Endothelial cell of umbilical vein (primary cell): ENCODE results near the gene NBPF4. TPM values are rescaled to one million over a fixed set of nuclear protein-coding genes. Genes with fewer than 3 reads are reported as not detected.

Experiments
- BruUV-seq: library from RNA; stranded (reverse); fragments of 400-500 nt; replicated peaks from 2 replicates; lab custom pipeline; 2021; lab: Mats Ljungman, UMichigan
- CTCF ChIA-PET: fragments of 300-600, 350-600 bp; sonication (Branson Sonifier 250); formaldehyde crosslinking; loops from one replicate; lab custom pipeline; 2021; ENCODE audit warnings: antibody characterized with exemption, inconsistent platforms; lab: Charles Lee
- POLR2A ChIA-PET: fragments of 300-600, 350-600 bp; sonication (Branson Sonifier 250); formaldehyde crosslinking; loops from one replicate; lab custom pipeline; 2021; ENCODE audit warnings: antibody characterized with exemption, inconsistent platforms; lab: Charles Lee
- DNase-seq: peaks from one replicate; pipeline ENCODE4 v3.0.0-alpha.2; 2011; ENCODE audit warnings: low read depth, low spot score
- FAIRE-seq: peaks from 2 replicates; lab custom pipeline; 2011; peaks lifted over from hg19 to GRCh38; lab: Jason Lieb, UNC
- H2AFZ ChIP-seq: 2 replicates; pipeline ENCODE4 v1.6.0; 2012; ENCODE audit warnings: low read depth, low read length, control low read depth, inconsistent platforms
- H3K27ac ChIP-seq: 2 replicates; pipeline ENCODE4 v1.5.1; 2011; ENCODE audit warnings: low read depth, mild to moderate bottlenecking, control low read depth, low read length, moderate library complexity; ENCODE audit not compliant: insufficient read depth
- H3K27me3 ChIP-seq, 2 experiments: 2 replicates each; pipeline versions ENCODE4 v1.6.0 to v1.6.1; 2011; ENCODE audit warnings: low read length in 2 of 2, mixed read lengths in 1 of 2; ENCODE audit not compliant: control insufficient read depth in 2 of 2, insufficient read depth in 2 of 2
- H3K36me3 ChIP-seq, 2 experiments: 2 replicates in 1 of 2; 3 replicates in 1 of 2; pipeline ENCODE4 v1.5.1; 2011; ENCODE audit warnings: low read length in 2 of 2, mild to moderate bottlenecking in 1 of 2, moderate library complexity in 1 of 2; ENCODE audit not compliant: control insufficient read depth in 2 of 2, insufficient read depth in 2 of 2; ENCODE audit errors: extremely low read depth in 1 of 2
- H3K4me1 ChIP-seq: 3 replicates; pipeline ENCODE4 v1.5.1; 2011; ENCODE audit warnings: mild to moderate bottlenecking, low read length; ENCODE audit not compliant: control insufficient read depth, insufficient read depth; ENCODE audit errors: extremely low read depth
- H3K4me2 ChIP-seq: 2 replicates; pipeline ENCODE4 v1.6.1; 2011; ENCODE audit warnings: low read length, control low read depth, mixed read lengths; ENCODE audit not compliant: insufficient read depth
- H3K4me3 ChIP-seq, 3 experiments: fragments of 200-600 bp in 1 of 3; sonication (generic), shearing (Covaris generic) in 1 of 3; replicated peaks in 1 of 3; 2 replicates each; pipeline ENCODE4 v1.5.1; 2011 to 2016; ENCODE audit warnings: control low read depth in 3 of 3, low read length in 3 of 3, mild to moderate bottlenecking in 2 of 3, inconsistent platforms in 1 of 3, low read depth in 1 of 3, moderate library complexity in 1 of 3; ENCODE audit not compliant: insufficient read depth in 1 of 3
- H3K79me2 ChIP-seq: 2 replicates; pipeline ENCODE4 v1.6.0; 2012; ENCODE audit warnings: low read length, inconsistent platforms; ENCODE audit not compliant: control insufficient read depth, insufficient read depth
- H3K9ac ChIP-seq: replicated peaks from 2 replicates; pipeline ENCODE3; 2011; ENCODE audit warnings: low read length, control low read depth; ENCODE audit not compliant: insufficient read depth; ENCODE audit errors: extremely low read depth
- H3K9me1 ChIP-seq: replicated peaks from 3 replicates; pipeline ENCODE4 v1.6.0; 2011; ENCODE audit warnings: mild to moderate bottlenecking, low read length; ENCODE audit not compliant: control insufficient read depth, insufficient read depth; ENCODE audit errors: extremely low read depth
- H3K9me3 ChIP-seq: replicated peaks from 2 replicates; pipeline ENCODE4 v1.5.1; 2012; ENCODE audit warnings: low read length, inconsistent platforms; ENCODE audit not compliant: control insufficient read depth, insufficient read depth
- H4K20me1 ChIP-seq: replicated peaks from 2 replicates; pipeline ENCODE3; 2011; ENCODE audit warnings: mild to moderate bottlenecking, low read length; ENCODE audit not compliant: control insufficient read depth, insufficient read depth; ENCODE audit errors: extremely low read depth
- EZH2 ChIP-seq: IDR thresholded peaks from 2 replicates; pipeline ENCODE4 v1.6.1; 2012; ENCODE audit warnings: borderline replicate concordance, low read depth, mild to moderate bottlenecking, moderate library complexity, low read length, inconsistent platforms; ENCODE audit not compliant: severe bottlenecking
- FOS ChIP-seq: IDR thresholded peaks from 2 replicates; pipeline ENCODE4 v1.6.1; 2011; ENCODE audit warnings: mild to moderate bottlenecking, low read length, moderate library complexity, borderline replicate concordance; ENCODE audit not compliant: insufficient read depth
- GATA2 ChIP-seq: IDR thresholded peaks from 2 replicates; pipeline ENCODE4 v1.7.0; 2011; ENCODE audit warnings: low read depth, mild to moderate bottlenecking, moderate library complexity, mixed read lengths, low read length; ENCODE audit not compliant: insufficient read length, insufficient read depth
- JUN ChIP-seq: IDR thresholded peaks from 2 replicates; pipeline ENCODE4 v1.6.1; 2011; ENCODE audit warnings: borderline replicate concordance, low read depth; ENCODE audit not compliant: insufficient read length, insufficient read depth
- MYC ChIP-seq: IDR thresholded peaks from one replicate; pipeline ENCODE4 v1.6.1; 2011; ENCODE audit warnings: mild to moderate bottlenecking, low read depth, low read length
- POLR2A ChIP-seq: IDR thresholded peaks from 2 replicates; pipeline ENCODE4 v1.6.1; 2012; ENCODE audit warnings: low read depth, mild to moderate bottlenecking, control low read depth, low read length
- POLR2AphosphoS5 ChIP-seq: IDR thresholded peaks from 2 replicates; pipeline ENCODE4 v1.6.1; 2012; ENCODE audit warnings: low read depth, mild to moderate bottlenecking, control low read depth, low read length, moderate library complexity; ENCODE audit not compliant: insufficient read depth
- dilution Hi-C: fragments of 300-500 bp; cut with MboI; formaldehyde crosslinking; loops from one replicate; pipeline ENCODE4 v1.15.0; 2019; ENCODE audit warnings: low sequenced_read_pairs; ENCODE audit not compliant: extremely low pct_ligation_motif_present
- intact Hi-C: fragments of 100-400 bp; cut with micrococcal nuclease; formaldehyde crosslinking; loops from one replicate; pipeline ENCODE4 v1.10.0; 2022
- polyA plus RNA-seq, 4 experiments: library from polyadenylated mRNA; depleted of rRNA in 3 of 4; stranded (reverse) in 3 of 4; unstranded in 1 of 4; fragments of >200 nt; gene quantifications; 2 replicates each; pipeline versions ENCODE4 v1.2.1 to v1.2.3, GENCODE V29; 2011 to 2012; ENCODE audit warnings: missing spikeins in 1 of 4
- total RNA-seq: library from RNA; stranded (reverse); gene quantifications from 2 replicates; pipeline ENCODE4 v1.2.3, GENCODE V29; 2021
- TF ChIP-seq, protein P1 (sequence below), 2 donors: IDR thresholded peaks; 1 replicate in 1 of 2; 2 replicates in 1 of 2; pipeline ENCODE4 v1.5.1; 2011; ENCODE audit warnings: low read length in 2 of 2, mild to moderate bottlenecking in 2 of 2, moderate library complexity in 2 of 2, control low read depth in 1 of 2, inconsistent platforms in 1 of 2, low read depth in 1 of 2; ENCODE audit not compliant: insufficient read depth in 1 of 2; ENCODE audit errors: extremely low read depth in 1 of 2
- TF ChIP-seq, protein P2 (sequence below): IDR thresholded peaks from 2 replicates; pipeline ENCODE4 v1.6.1; 2011; ENCODE audit not compliant: insufficient read depth, insufficient read length

NBPF4 gene
- total and polyA plus RNA-seq, 2 donors (not counting 3 experiments of a cell fraction or from before 2014, with no cell fraction given) = not detected

DNA sequence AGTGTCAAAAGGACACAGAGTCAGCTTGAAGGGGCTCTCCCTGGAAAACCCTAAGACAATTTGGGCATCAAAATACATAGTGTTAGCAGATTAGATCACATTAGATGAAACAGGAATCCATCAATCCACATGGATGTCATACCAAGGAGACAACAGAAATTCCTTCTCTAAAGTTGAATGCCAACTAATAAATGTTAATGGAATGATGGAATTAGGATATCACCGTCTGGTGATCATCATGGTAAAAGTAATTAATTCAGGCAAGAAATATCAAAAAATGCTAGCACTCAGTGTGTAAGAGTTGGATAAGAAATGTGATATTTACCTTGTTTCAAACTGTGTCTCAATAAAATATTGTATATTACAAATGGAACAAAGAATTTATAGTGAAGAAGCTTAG, 32.9 kb downstream of the NBPF4 start:
- intact Hi-C loops (no loop called here), dilution Hi-C loops (no loop called here)
- FAIRE-seq (no peak), DNase-seq (no peak)
- Histone ChIP-seq H3K9me1 (no peaks in the 10 kb centered on the region), H3K4me2 (no peak overlapping the region), H3K9ac (no peak overlapping the region), H3K79me2 (no peaks in the 10 kb centered on the region), H3K4me1 (peaks cover 3% of the 10 kb centered on the region), H2AFZ (no peak overlapping the region), H3K9me3 (no peaks in the 10 kb centered on the region), H3K36me3 (no peaks in the 10 kb centered on the region), H3K4me3 (no peak overlapping the region), H3K27me3 (peaks cover 6 to 20% of the 10 kb centered on the region in 2 experiments), H4K20me1 (no peaks in the 10 kb centered on the region), H3K27ac (no peak overlapping the region)
- ChIA-PET CTCF (interaction anchor here (1.7 kb wide), 1 partner anchor 10 kb away, joined by 7 read pairs; the partner anchor contains the start of gene SLC25A24), POLR2A (no interaction called here)
- TF ChIP-seq GATA2 (no peak), JUN (no peak)
- no TSS peak for BruUV-seq

DNA sequence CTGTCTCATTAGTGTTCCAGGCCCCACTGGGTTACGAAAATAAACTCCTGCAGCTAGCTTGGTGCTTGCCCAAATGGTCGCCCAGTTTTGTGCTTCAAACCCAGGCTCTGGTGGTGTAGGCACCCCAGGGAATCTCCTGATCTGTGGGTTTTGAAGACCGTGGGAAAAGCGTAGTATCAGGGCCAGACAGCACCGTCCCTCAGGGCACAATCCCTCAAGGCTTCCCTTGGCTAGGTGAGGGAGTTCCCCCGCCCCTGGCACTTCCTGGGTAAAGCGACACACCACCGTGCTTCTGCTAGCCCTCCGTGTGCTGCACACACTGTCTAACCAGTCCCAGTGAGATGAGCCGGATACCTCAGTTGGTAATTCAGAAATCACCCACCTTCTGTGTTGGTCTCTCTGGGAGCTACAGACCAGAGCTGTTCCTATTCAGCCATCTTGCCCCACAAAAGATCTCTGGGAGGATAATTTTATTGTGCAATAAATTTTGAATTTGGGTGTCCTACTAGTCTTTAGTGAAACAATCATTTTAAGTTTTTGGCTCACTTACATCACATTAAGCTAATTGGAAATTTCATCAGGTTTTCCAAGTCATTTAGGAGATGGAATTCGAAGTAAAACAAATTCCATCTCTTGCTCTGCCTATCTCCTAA, 34.3 kb downstream of the NBPF4 start:
- Histone ChIP-seq H3K27me3 (peaks cover 6 to 20% of the 10 kb centered on the region in 2 experiments), H3K27ac (no peak overlapping the region), H3K4me2 (no peak overlapping the region), H3K9me3 (no peaks in the 10 kb centered on the region), H3K9ac (no peak overlapping the region), H3K79me2 (no peaks in the 10 kb centered on the region), H3K36me3 (no peaks in the 10 kb centered on the region), H3K4me1 (peaks cover 3% of the 10 kb centered on the region), H2AFZ (no peak overlapping the region), H3K9me1 (no peaks in the 10 kb centered on the region), H3K4me3 (no peak overlapping the region), H4K20me1 (no peaks in the 10 kb centered on the region)
- no peak for DNase-seq
- no peak for FAIRE-seq
- BruUV-seq = no TSS peak
- POLR2A ChIA-PET = no interaction called here
- CTCF ChIA-PET = interaction anchor here (1.0 kb wide), 2 partner anchors 9 to 428 kb away, joined by 3 read pairs; no protein-coding TSS in a partner anchor
- TF ChIP-seq GATA2 (no peak), JUN (no peak), EZH2 (no peak), MYC (no peak), POLR2AphosphoS5 (no peak), FOS (no peak), POLR2A (no peak)
- TF ChIP-seq, protein P1, sequence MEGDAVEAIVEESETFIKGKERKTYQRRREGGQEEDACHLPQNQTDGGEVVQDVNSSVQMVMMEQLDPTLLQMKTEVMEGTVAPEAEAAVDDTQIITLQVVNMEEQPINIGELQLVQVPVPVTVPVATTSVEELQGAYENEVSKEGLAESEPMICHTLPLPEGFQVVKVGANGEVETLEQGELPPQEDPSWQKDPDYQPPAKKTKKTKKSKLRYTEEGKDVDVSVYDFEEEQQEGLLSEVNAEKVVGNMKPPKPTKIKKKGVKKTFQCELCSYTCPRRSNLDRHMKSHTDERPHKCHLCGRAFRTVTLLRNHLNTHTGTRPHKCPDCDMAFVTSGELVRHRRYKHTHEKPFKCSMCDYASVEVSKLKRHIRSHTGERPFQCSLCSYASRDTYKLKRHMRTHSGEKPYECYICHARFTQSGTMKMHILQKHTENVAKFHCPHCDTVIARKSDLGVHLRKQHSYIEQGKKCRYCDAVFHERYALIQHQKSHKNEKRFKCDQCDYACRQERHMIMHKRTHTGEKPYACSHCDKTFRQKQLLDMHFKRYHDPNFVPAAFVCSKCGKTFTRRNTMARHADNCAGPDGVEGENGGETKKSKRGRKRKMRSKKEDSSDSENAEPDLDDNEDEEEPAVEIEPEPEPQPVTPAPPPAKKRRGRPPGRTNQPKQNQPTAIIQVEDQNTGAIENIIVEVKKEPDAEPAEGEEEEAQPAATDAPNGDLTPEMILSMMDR (IDR thresholded peaks at IDR 0.05; ENCODE audit: extremely low read depth in 1 of 2, insufficient read depth in 1 of 2, low read depth in 1 of 2, low read length in 2 of 2) = no peak
- TF ChIP-seq, protein P2, sequence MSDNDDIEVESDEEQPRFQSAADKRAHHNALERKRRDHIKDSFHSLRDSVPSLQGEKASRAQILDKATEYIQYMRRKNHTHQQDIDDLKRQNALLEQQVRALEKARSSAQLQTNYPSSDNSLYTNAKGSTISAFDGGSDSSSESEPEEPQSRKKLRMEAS = no peak
- dilution Hi-C loops = no loop called here
- intact Hi-C loops = no loop called here
